GM23248 (cell line): ENCODE data around the gene TMEM30A.

ENCODE experiments used
- EZH2 ChIP-seq: fragments of 200-600 bp; sonication (generic); IDR thresholded peaks from 2 replicates; pipeline ENCODE4 v1.6.1; 2018; ENCODE audit warnings: antibody characterized with exemption, mild to moderate bottlenecking; ENCODE audit not compliant: insufficient read depth, poor library complexity, severe bottlenecking
- EZH2phosphoT487 ChIP-seq: fragments of 200-600 bp; sonication (generic); IDR thresholded peaks from 2 replicates; pipeline ENCODE4 v1.6.1; 2018; ENCODE audit warnings: antibody characterized with exemption, moderate library complexity, mild to moderate bottlenecking, low read depth; ENCODE audit not compliant: insufficient read depth

- no peak for TF ChIP-seq EZH2phosphoT487
- TF ChIP-seq EZH2, result no peak
Measured at GRCh38 chr6:75291331-75291730, 6.7 kb upstream of the TMEM30A start.
